HT1080 (cell line): Measurements from ENCODE around the gene ARL13B. TPM values are rescaled to one million over a fixed set of nuclear protein-coding genes. Genes with fewer than 3 reads are reported as not detected.
A peak's percentile ranks its signal among the peaks of the same experiment; 100 is the strongest.
"Not testable (repeated sequence)": the region's sequence is repeated elsewhere in the genome, so short reads cannot be mapped to it uniquely, and the experiment has no call there.

ENCODE experiments used
- DNase-seq: peaks from one replicate; pipeline ENCODE4 v3.0.0-alpha.2; 2015; ENCODE audit warnings: low read depth
- total RNA-seq: library from RNA; depleted of rRNA; stranded (reverse); fragments of >200 nt; shearing (Covaris generic); gene quantifications from 2 replicates; pipeline ENCODE4 v1.2.3, GENCODE V29; 2014

The ARL13B gene
- total RNA-seq, 1 experiment from 2014 or later = 10.0 TPM

GRCh38 chr3:94062513-94063404 is 82.8 kb downstream of the ARL13B start, which contains the start of the genes DHFR2 and NSUN3:
DHFR2 (minus strand) TSS chr3:94062916; CDS start chr3:94061511, 1,405 bp downstream.
NSUN3 (plus strand) TSS chr3:94063061; CDS start chr3:94063127, 66 bp downstream.
- DNase-seq = peak; percentile 95

- no peak for DNase-seq
Measured at GRCh38 chr3:94063496-94064119, 83.7 kb downstream of the ARL13B start.

GRCh38 chr3:94064243-94064860 is 84.4 kb downstream of the ARL13B start:
- DNase-seq = no peak

DNA sequence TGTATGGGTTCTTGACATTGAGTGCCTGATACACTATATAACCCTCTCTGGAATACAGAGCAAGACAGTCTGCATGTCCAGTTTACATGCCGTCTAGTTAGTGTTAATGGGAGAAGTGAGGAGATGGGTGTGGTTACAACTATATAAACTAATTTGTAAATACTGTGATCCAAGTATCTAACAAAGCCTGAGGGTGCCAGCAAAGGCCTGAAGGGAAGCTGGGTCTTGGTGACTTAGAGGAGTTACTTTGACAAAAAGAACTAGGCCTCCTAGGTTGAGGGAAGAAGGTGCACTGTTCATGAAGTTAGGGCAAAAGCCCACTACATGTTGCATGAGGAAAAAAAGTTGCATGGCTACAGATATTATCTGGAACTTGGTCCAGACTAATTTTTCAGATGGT is 85.2 kb downstream of the ARL13B start:
- no peak for DNase-seq

DNA sequence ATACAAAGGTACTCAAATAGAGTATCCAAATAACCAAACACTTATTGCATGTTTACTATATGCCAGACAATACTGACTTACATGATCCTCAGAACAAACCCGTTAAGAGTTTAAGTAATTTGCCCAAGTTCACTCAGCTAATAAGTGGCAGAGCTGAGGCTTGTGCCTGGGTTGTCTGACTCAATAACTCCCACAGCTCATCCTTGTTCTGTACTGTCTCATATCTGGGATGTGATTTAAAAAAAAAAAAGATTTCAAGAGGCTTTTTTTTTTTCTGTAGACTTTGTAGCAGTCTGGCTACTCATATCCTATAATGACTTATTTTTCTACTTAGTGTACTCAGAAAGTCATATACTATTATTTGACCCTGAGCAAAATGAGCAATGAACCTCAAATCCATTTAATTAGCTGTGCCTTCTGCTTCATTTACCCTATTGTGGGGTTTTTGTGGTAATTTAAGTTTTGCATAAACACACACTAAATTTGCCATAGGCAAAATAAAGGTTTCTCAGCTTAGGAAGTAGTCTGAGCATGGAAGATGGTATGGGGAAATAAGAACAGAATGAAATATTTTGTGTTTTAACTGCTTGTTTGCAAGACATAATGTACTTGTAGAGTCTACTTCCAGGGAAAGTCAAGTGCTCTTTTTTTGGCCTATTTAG is 86.0 kb downstream of the ARL13B start:
- DNase-seq = no peak

- DNase-seq = no peak
Measured at GRCh38 chr3:94066506-94067500, 86.8 kb downstream of the ARL13B start.

DNA sequence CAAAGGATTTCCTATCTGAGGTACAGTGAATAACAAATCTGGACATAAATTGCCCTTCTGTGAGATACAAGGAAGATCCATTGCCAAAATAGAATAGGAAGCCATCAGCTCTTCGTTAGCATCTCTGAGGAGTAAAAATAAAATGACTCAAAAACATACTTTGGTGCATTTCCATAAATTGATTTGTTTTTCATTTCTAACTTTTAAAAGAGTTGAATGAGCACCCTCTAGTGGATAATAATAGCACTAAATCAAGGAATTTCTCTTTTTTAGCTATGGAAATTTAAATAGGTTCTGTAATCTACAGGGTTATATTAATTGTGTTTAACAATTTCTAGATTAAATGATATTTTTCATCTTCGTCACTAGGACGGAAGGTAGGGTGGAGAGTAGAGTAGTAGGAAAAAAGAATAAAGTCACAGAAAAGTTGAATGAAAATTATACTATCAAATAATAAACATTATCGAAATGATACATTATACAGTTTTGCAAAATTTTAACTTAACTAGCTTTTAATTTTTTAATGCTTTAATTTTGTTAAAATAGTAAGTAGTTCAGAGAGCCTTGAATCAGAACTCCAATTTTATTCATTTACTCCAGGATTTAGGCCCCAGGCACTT is 89.3 kb downstream of the ARL13B start:
- peak; percentile 15 for DNase-seq

GRCh38 chr3:94070341-94070911 is 90.5 kb downstream of the ARL13B start:
- no peak for DNase-seq

DNA sequence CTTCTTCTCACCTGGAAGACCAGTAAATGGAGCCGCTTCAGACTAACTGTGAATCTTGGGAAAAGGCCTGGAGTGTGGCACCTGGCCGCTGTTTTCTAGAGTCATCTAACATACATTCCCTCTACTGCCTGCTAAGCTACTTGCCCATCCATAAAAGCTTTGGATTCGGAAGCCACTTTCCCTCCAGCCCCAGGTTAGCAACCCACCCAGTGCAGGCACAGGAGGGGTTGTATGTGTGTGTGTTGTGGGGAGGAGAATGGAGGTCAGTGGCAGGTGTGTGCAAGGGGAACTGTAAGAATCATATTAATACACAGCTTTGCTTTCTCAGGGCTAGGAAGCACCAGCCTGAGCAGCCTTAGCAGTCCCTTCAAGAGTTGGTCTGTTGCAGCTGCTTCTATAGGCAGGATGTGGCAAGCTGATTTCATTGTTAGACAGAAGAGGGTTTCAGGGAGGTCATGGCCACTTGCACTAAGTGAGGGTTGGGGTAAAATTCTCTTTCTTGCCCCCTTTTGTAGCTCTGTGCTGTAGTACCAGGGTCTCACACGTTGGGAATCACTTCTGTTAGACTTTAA is 91.8 kb downstream of the ARL13B start:
- DNase-seq = no peak

DNA sequence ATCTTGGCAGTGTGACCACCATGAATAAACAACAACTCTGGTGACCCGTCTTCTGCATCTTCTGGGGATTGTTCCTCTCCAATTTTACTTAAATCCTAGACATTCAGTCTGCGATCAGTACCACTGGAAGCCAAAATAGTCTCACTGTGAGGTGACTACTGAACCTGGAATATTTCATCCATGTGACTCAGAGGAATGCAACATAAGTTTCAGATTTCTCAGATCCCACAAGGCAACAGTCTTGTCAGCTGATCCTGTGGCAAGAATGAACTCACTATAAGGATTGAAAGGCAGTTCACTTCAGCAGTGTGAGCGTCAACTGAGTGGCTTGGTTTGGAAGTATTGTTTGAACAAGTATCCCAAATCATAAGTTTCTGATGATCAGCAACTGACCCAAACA is 96.1 kb downstream of the ARL13B start:
- DNase-seq = peak; percentile 34

- DNase-seq = not testable (repeated sequence)
Measured at GRCh38 chr3:94080552-94080951, 100.6 kb downstream of the ARL13B start.

DNA sequence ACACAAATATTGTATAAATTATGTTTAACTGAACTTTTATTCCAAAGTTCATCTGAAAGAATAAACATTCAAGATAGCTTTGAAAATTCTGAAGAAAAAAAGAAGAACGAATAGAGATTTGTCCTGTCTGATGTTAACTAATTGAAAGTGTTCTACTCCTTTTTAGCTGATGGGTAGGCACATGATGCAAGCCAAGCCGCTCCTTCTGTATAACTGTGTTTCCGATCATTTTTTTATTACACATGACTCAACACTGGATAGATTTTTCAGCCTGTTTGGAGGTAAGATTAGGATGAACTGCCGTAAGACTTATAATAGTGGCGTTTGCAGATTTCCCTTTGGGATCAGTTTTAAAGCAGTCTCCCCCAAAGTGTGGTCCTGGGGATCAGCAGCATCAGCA is 101.9 kb downstream of the ARL13B start:
- no peak for DNase-seq

- no peak for DNase-seq
Measured at GRCh38 chr3:94082391-94082937, 102.5 kb downstream of the ARL13B start.

DNA sequence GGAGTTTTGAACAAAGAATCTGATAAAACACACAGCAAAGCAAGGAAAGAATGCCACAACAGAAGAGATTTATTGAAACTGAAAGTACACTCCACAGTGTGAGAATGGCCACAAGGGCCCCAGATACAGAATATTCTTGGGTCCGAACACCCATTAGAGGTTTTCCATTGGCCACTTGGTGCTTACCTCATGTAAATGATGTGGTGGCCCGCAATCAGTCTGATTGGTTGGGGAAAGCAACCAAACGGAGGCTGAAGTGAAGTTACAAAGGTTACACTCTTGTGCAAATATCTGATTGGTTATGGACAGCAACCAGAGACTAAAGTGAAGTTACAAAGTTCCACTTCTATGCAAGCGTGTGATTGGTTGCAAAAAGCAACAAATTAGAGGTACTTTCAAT is 103.3 kb downstream of the ARL13B start:
- no peak for DNase-seq

DNA sequence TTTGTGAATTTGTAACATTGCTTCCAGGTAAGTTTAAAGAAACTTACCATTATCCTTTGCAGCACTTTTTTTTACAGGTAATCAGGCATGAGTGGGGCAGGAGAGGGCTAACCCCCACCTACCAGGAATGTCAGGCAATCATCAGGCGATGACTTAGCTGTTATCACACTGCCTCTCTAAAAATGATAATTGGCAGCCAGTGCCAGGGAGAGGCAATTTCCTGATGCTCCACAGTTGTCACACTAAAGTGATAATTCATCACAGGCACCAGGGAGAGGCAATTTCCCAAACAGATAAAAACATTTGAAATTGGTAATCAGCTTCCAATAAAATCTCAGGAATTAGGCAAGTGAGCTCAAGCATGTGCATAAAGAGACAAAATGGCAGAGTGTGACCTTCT is 109.2 kb downstream of the ARL13B start:
- DNase-seq = no peak

- no peak for DNase-seq
Measured at GRCh38 chr3:94092086-94092485, 112.1 kb downstream of the ARL13B start.

GRCh38 chr3:94093151-94093550 is 113.2 kb downstream of the ARL13B start:
- no peak for DNase-seq

- no peak for DNase-seq
Measured at GRCh38 chr3:94095111-94095510, 115.2 kb downstream of the ARL13B start.

- no peak for DNase-seq
Measured at GRCh38 chr3:94098452-94098851, 118.5 kb downstream of the ARL13B start.
